AG10803 (cell line): Measurements from ENCODE around the gene RNF175.
A peak's percentile ranks its signal among the peaks of the same experiment; 100 is the strongest.

Experiments used
- DNase-seq: peaks from one replicate; pipeline ENCODE4 v3.0.0; 2010; ENCODE audit warnings: low read depth
- H3K4me3 ChIP-seq: 2 replicates; pipeline ENCODE4 v1.5.1; 2011; ENCODE audit warnings: mild to moderate bottlenecking, low read length, control low read depth
- TF ChIP-seq, protein P1 (sequence below): conservative IDR thresholded peaks from 2 replicates; pipeline ENCODE4 v1.5.1; 2011; ENCODE audit warnings: mild to moderate bottlenecking, low read length, control low read depth, inconsistent platforms

RNF175 gene

DNA sequence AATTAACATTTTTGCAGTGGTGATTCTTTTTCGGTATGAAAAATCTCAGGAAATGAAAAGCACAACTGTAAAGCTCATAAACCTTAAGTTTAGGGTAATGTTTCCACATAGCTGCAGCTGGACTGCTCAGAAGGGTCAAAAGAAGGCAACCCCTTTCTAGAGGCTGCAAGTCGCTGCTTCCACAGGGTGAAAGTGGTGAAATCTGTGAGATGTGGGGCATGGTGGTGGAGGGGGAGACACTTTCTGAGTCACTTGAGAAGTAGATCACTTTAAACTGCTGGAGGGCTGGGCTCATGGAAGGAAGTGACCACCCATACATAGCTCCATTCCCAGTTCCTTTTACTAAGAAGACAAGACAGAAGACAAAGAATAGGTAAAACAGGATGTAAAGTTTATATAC is 20.4 kb upstream of the RNF175 start:
- H3K4me3 ChIP-seq = no peak overlapping the region
- no peak for DNase-seq
- TF ChIP-seq, protein P1, sequence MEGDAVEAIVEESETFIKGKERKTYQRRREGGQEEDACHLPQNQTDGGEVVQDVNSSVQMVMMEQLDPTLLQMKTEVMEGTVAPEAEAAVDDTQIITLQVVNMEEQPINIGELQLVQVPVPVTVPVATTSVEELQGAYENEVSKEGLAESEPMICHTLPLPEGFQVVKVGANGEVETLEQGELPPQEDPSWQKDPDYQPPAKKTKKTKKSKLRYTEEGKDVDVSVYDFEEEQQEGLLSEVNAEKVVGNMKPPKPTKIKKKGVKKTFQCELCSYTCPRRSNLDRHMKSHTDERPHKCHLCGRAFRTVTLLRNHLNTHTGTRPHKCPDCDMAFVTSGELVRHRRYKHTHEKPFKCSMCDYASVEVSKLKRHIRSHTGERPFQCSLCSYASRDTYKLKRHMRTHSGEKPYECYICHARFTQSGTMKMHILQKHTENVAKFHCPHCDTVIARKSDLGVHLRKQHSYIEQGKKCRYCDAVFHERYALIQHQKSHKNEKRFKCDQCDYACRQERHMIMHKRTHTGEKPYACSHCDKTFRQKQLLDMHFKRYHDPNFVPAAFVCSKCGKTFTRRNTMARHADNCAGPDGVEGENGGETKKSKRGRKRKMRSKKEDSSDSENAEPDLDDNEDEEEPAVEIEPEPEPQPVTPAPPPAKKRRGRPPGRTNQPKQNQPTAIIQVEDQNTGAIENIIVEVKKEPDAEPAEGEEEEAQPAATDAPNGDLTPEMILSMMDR = no peak

DNA sequence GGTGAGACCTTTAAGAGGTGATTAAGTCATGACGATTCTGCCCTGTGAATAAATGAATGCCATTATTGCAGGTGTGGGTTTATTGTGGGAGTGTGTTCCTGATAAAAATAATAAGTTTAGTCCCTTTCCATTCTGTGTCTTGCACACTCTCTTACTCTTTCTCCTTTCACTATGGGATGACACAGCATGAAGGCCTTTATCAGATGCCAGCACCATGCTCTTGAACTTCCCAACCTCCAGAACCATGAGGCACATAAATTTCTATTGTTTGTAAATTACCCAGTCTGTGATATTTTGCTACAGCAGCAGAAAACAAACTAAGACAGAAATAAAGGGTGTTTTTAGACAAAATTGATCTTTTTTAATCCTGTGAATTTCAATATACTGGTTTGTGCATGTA is 18.6 kb upstream of the RNF175 start:
- DNase-seq = no peak
- TF ChIP-seq, protein P1 = no peak
- no peak overlapping the region for H3K4me3 ChIP-seq

DNA sequence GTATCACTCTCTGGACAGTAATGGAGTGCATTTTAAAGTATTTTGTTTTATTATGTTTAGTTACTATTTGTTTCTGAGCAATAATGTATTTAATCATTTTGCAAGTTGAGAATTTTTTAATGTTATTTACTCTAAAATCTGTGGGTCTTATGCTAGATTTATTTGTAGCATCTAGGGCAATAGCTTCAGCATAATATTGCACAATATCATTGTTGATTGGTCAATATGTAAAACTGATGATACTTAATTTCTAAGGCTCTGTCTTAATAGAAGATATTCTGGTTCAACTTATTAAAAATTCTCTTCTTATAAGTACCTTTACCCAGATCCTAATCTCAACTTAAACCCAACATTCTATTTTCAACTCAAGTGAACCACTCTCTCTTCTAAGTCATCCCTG is 17.6 kb upstream of the RNF175 start:
- DNase-seq = no peak
- no peak overlapping the region for H3K4me3 ChIP-seq
- TF ChIP-seq, protein P1 = no peak

DNA sequence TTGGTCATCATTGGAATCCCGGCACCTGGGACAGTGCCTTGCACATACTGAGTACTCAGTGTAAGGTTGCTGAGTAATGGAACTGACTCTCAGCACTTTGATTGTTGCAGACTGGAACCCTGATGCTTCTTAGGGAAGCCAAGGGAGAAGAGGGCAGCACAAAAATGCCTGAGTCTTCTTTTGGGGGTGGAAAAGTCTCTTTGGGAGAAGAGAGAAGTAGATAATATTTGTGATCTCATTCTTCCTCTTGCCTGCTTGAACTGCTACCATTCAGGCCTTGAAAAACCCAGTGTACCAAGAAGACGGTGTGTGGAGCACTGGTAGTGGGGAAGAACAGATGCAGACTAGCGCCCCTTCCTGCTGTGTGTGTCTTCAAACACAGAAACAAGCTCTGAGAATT is 16.8 kb upstream of the RNF175 start:
- TF ChIP-seq, protein P1 = no peak
- no peak overlapping the region for H3K4me3 ChIP-seq
- no peak for DNase-seq

DNA sequence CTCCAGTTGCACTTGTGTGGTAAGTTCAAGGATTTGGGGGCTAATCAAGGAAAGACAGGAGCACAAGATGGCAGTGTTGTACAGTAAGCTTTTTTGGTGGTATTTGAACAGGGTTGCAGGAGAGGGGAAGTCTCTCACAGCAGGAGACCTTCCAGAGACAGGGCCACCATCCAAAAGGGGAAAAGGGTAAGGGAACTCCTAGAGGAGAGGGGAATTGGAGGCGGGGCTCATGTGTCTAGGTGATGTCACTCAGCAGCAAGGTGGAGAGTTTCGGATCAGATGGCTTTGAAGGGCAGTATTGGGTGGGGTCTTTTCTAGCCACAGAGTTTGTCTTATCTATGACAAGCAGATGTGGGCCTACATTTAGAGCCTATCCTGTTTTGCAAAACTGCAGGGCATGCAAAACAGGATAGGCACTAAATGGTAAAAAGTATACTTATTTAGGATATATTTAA is 13.4 kb upstream of the RNF175 start:
- no peak overlapping the region for H3K4me3 ChIP-seq
- DNase-seq = peak; percentile 10
- TF ChIP-seq, protein P1 = peak; percentile 41

DNA sequence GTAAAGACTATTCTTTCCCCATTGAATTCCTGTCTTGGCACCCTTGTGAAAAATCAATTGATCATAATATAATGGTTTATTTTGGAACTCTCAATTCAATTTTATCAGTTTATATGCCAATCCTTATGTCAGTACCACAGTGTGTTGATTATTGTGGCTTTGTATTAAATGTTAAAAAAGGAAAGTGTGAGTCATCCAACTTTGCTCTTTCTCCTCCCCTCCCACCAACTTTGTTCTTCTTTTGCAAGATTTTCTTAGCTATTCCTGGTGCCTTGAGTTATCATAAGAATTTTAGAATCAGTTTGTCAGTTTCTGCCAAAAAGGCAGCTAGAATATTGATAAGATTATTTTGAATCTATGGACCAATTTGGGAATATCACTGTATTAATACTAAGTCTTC is 11.2 kb upstream of the RNF175 start:
- TF ChIP-seq, protein P1 = no peak
- no peak for DNase-seq

DNA sequence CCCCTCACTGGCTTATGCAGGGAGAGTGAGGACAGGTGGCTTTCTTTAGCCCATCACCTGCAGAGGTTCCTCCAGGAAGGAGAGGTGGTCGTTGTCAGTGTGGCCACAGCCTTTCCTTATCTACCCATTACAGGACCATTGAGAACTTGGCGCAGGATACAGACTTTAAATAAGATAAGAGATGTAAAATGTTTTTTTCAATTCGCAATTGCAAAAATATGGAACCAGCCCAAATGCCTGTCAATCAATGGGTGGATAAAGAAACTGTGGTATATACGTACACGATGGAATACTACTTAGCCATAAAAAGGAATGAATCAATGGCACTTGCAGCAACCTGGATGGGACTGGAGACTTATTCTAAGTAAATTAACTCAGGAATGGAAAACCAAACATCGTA is 6.9 kb upstream of the RNF175 start:
- TF ChIP-seq, protein P1 = no peak
- no peak for DNase-seq

More for the DNA sequence above, 11.2 kb upstream of the RNF175 start:
- no peak overlapping the region for H3K4me3 ChIP-seq

More for the DNA sequence above, 6.9 kb upstream of the RNF175 start:
- H3K4me3 ChIP-seq = no peak overlapping the region
